22Rv1 (cell line): ENCODE measurements around the gene HDHD3.
"Not testable (repeated sequence)": the region's sequence is repeated elsewhere in the genome, so short reads cannot be mapped to it uniquely, and the experiment has no call there.

Experiments used
- H3K27ac ChIP-seq: fragments of 450-650 bp; 2 replicates; pipeline ENCODE4 v1.5.1; 2017
- ZFX ChIP-seq: fragments of 450-650 bp; IDR thresholded peaks from 2 replicates; pipeline ENCODE4 v1.6.1; 2017; ENCODE audit warnings: antibody characterized with exemption, borderline replicate concordance
- TF ChIP-seq, protein P1 (sequence below): fragments of 450-650 bp; IDR thresholded peaks from 2 replicates; pipeline ENCODE4 v1.5.1; 2017; ENCODE audit warnings: mild to moderate bottlenecking

Gene HDHD3

DNA sequence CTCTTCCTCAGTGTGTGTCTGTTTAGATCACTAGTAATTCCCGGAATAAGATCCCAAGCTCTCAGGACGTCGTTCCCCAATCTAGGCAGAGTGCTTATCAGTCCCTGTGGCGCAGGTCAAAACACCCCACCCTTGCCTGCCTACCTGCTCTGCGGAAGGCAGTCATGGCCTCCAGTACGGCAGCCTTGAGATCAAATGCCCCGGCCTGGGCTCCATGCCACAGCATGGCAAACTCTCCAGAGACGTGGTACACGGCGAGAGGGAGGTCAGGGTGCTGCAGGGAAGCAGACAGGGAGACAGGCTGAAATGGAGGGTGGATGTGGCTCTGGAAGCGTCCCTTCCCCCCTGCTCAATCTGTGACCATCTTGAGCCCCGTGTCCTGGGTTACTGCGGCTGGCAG is 12.0 kb upstream of the HDHD3 start:
- no peak overlapping the region for H3K27ac ChIP-seq
- TF ChIP-seq, protein P1, sequence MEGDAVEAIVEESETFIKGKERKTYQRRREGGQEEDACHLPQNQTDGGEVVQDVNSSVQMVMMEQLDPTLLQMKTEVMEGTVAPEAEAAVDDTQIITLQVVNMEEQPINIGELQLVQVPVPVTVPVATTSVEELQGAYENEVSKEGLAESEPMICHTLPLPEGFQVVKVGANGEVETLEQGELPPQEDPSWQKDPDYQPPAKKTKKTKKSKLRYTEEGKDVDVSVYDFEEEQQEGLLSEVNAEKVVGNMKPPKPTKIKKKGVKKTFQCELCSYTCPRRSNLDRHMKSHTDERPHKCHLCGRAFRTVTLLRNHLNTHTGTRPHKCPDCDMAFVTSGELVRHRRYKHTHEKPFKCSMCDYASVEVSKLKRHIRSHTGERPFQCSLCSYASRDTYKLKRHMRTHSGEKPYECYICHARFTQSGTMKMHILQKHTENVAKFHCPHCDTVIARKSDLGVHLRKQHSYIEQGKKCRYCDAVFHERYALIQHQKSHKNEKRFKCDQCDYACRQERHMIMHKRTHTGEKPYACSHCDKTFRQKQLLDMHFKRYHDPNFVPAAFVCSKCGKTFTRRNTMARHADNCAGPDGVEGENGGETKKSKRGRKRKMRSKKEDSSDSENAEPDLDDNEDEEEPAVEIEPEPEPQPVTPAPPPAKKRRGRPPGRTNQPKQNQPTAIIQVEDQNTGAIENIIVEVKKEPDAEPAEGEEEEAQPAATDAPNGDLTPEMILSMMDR = no peak
- no peak for TF ChIP-seq ZFX

DNA sequence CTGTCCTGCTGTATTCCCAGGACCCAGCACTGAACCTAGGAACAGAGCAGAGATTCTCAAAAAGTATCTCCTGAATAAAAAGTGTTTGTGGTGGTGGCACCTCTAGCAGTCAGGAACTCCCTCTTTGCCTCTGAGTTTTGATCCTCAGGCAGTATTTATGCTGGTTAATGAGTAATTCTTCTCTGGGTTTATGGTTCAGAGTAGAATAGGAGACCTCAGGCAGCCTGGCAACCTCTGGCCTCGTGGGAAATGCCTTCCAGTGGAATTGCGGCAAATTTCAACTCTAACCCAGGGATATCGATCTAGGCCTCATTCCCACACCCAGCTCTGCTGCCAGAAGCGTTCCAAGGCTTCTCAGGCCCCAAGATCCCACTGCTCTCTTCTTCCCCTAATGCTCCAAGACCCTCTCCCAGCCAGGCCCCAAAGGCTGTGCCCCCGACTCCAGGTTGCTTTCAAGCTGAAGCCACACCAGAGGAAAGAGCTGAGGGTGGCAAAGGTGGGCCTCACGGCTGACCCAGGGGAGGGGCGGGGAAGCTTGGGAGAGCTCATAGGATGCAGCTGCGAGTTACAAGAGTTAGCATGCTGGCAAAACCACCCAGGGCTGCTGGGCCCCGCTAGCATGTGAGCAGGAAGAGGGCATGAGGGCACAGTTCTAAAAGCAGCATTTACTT is 10.9 kb upstream of the HDHD3 start:
- peak overlapping the region; percentile 72 for H3K27ac ChIP-seq
- no peak for TF ChIP-seq ZFX
- TF ChIP-seq, protein P1 = no peak

DNA sequence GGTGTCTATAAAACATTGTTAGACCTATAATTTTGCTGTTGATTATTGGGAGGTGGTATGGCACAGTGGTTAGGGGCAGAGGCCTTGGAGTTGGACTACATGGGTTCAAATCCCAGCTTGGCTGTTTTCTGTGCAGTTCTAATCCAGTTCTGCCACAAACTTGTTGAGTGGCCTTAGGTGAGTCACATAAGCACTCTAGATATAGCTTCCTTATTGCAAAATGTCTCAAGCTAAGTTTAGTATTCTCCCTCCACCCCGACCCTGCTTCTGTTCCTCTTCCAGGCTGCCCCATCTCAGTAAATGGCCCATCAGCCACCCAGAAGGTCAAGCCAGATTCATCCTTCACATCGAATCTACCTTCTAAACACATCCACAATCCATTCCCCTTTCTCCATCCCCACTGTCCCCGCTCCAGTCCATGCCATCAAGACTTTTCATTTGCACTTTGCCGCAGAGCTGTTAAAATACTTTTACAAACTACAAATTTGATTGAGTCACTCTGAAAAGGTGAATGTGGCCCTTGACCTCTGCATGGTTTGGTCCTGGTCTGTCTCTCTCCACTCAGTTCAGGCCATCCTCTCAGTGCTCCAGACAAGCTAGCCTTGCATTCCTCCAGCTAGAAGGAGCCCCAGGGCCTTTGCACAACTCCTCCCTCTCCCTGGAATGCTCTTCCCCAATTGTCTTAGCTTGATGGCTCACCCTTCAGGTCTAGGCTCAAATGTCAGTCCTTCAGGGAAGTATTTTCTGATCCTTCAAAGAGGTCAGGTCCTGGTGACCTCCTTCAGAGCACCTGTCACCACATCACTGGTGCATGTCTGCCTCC is 10.0 kb upstream of the HDHD3 start:
- no peak for TF ChIP-seq ZFX
- TF ChIP-seq, protein P1 = no peak
- peak overlapping the region; percentile 72 for H3K27ac ChIP-seq

DNA sequence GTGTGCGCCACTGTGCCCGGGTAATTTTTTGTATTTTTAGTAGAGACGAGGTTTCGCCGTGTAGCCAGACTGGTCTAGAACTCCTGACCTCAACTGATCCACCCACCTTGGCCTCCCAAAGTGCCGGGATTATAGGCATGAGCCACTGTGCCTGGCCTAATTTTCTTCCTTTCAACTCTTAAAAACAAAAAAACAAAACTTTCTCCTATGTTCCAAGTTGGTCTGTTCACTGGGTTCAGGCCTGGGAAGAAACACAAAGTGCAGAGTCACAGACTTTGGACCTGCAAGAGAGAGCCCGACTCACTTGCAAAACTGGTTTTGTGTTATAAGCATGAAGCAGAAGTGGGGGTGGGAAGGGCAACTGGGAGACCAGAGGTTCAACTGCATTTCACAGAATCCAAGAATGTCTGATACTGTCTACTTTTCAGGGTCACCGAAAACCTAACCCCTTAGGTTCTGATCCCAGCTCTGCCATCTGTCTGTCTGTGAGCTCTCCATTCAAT is 5.2 kb upstream of the HDHD3 start:
- TF ChIP-seq, protein P1 = no peak
- no peak for TF ChIP-seq ZFX
- H3K27ac ChIP-seq = peak overlapping the region; percentile 83

DNA sequence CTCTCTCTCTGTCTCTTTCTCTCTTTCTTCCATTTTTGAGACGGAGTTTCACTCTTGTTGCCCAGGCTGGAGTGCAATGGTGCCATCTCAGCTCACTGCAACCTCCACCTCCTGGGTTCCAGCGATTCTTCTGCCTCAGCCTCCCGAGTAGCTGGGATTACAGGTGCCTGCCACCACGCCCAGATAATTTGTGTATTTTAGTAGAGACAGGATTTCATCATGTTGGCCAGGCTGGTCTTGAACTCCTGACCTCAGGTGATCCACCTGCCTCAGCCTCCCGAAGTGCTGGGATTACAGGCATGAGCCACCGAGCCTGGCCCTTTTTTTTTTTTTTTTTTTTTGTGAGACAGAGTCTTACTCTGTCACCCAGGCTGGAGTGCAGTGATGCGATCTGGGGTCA is 4.7 kb upstream of the HDHD3 start:
- H3K27ac ChIP-seq = peak overlapping the region; percentile 83

DNA sequence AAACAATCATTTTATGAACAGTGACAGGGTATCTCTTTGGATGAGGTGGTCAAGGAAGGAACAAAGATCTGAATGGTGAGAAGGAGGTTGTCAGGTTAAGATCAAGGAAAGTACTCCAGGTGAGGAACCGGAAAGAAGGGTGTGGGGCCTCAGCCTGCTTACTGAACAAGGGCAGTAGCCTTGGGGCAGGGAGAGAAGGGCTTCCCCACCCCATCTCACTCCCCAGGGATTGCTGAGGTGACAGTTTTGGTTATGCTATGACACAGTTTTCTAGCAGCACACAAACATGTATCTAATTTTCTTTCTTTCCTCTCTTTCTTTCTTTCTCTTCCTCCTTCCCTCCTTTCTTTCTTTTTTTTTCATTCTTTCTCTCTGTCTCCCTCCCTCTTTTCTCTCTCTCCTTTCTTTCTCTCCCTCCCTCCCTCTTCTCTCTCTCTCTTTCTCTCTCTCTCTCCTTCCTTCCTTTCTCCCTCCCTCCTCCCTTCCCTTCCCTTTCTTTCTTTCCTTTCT is 4.1 kb upstream of the HDHD3 start:
- peak overlapping the region; percentile 83; the same call in 1 of the 2 replicates for H3K27ac ChIP-seq

DNA sequence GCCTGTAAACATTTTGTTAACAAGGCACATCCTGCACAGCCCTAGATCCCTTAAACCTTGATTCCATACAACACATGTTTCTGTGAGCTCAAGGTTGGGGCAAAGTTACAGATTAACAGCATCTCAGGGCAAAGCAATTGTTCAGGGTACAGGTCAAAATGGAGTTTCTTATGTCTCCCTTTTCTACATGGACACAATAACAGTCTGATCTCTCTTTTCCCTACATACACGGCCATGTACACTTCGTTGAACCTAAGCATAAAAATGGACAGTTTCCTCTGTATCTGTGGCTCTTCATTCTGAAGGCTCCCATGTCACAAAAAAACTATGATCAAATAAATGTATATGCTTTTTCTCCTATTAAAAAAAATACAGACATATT is 3.0 kb upstream of the HDHD3 start:
- not testable (repeated sequence) for H3K27ac ChIP-seq

More for the DNA sequence above, 4.1 kb upstream of the HDHD3 start:
- TF ChIP-seq ZFX = no peak
- TF ChIP-seq, protein P1 = no peak

DNA sequence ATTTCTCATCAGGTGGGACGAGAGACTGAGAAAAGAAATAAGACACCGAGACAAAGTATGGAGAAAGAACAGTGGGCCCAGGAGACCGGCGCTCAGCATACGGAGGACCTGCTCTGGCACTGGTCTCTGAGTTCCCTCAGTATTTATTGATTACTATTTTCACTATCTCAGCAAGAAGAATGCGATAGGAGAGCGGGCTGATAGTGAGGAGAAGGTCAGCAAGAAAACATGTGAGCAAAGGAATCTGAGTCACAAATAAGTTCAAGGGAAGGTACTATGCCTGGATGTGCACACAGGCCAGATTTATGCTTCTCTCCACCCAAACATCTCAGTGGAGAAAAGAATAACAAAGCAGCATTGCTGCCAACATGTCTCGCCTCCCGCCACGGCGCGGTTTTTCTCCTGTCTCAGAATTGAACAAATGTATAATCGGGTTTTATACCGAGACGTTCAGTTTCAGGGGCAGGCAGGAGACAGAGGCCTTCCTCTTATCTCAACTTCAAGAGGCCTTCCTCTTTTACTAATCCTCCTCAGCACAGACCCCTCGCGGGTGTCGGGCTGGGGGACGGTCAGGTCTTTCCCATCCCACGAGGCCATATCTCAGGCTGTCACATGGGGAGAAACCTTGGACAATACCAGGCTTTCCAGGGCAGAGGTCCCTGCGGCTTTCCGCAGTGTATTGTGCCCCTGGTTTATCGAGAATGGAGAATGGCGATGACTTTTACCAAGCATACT is 2.5 kb upstream of the HDHD3 start:
- H3K27ac ChIP-seq = not testable (repeated sequence)
